Immature natural killer cell (primary cell): ENCODE data around the gene BCR. TPM values are rescaled to one million over a fixed set of nuclear protein-coding genes. Genes with fewer than 3 reads are reported as not detected.
A peak's percentile ranks its signal among the peaks of the same experiment; 100 is the strongest.

Experiments used
- DNase-seq, 3 donors: peaks; one replicate each; pipeline ENCODE4 v3.0.0; 2022; ENCODE audit warnings: mixed read lengths in 1 of 3
- H3K27ac Mint-ChIP-seq, 6 donors: one replicate each; pipeline ENCODE4 v1.8.0; 2020; ENCODE audit warnings: mixed read lengths in 6 of 6, mild to moderate bottlenecking in 5 of 6, inconsistent platforms in 4 of 6, moderate library complexity in 3 of 6
- H3K27me3 Mint-ChIP-seq, 3 donors: one replicate each; pipeline ENCODE4 v1.8.0; 2020 to 2021; ENCODE audit warnings: low read depth in 3 of 3, mild to moderate bottlenecking in 3 of 3, mixed read lengths in 3 of 3, moderate library complexity in 3 of 3, inconsistent platforms in 1 of 3
- H3K36me3 Mint-ChIP-seq, 3 donors: one replicate each; pipeline ENCODE4 v1.8.0; 2020; ENCODE audit warnings: mixed read lengths in 3 of 3, inconsistent platforms in 2 of 3, mild to moderate bottlenecking in 2 of 3
- H3K4me1 Mint-ChIP-seq, 2 donors: one replicate each; pipeline ENCODE4 v1.8.0; 2020; ENCODE audit warnings: inconsistent platforms in 2 of 2, mild to moderate bottlenecking in 2 of 2, mixed read lengths in 2 of 2, moderate library complexity in 1 of 2
- H3K4me3 Mint-ChIP-seq, 5 donors: one replicate each; pipeline ENCODE4 v1.8.0; 2020; ENCODE audit warnings: mild to moderate bottlenecking in 5 of 5, mixed read lengths in 5 of 5, inconsistent platforms in 3 of 5, moderate library complexity in 3 of 5
- H3K9me3 Mint-ChIP-seq, 6 donors: one replicate each; pipeline ENCODE4 v1.8.0; 2020; ENCODE audit warnings: mild to moderate bottlenecking in 6 of 6, mixed read lengths in 6 of 6, inconsistent platforms in 4 of 6, moderate library complexity in 3 of 6
- polyA plus RNA-seq, 3 donors: library from polyadenylated mRNA; unstranded; fragments of 300-500 nt; fragmentation: Illumina TruSeq; gene quantifications; one replicate each; pipeline ENCODE4 v1.2.3, GENCODE V29; 2021

Gene BCR
- polyA plus RNA-seq, 3 donors from 2014 or later: 4.1 to 12.5 (median 5.6) TPM

- no peak for DNase-seq
- peaks cover 9 to 12% (median 9%) of the 10 kb centered on the region in 3 donors for H3K27me3 Mint-ChIP-seq
- H3K4me3 Mint-ChIP-seq: no peak overlapping the region
- H3K27ac Mint-ChIP-seq: peak overlapping the region in 2 of 6 donors; percentile 4 to 69
- peaks cover 0 to 15% (median 3%) of the 10 kb centered on the region in 3 donors for H3K36me3 Mint-ChIP-seq
- no peaks in the 10 kb centered on the region for H3K9me3 Mint-ChIP-seq
- H3K4me1 Mint-ChIP-seq: peaks cover 35 to 36% of the 10 kb centered on the region in 2 donors
These were observed 78.5 kb downstream of the BCR start for GRCh38 chr22:23258826-23259170.

- H3K27ac Mint-ChIP-seq: peak overlapping the region in 4 of 6 donors; percentile 35 to 83 (median 60)
- peaks cover 0 to 16% (median 0%) of the 10 kb centered on the region in 3 donors for H3K36me3 Mint-ChIP-seq
- no peaks in the 10 kb centered on the region for H3K9me3 Mint-ChIP-seq
- peaks cover 35 to 42% of the 10 kb centered on the region in 2 donors for H3K4me1 Mint-ChIP-seq
- no peak for DNase-seq
- peaks cover 11 to 23% (median 17%) of the 10 kb centered on the region in 3 donors for H3K27me3 Mint-ChIP-seq
- no peak overlapping the region for H3K4me3 Mint-ChIP-seq
These were observed 79.8 kb downstream of the BCR start for GRCh38 chr22:23259916-23260644.

GRCh38 chr22:23260645-23261581, 80.6 kb downstream of the BCR start:
- H3K36me3 Mint-ChIP-seq: peaks cover 0 to 20% (median 4%) of the 10 kb centered on the region in 3 donors
- no peaks in the 10 kb centered on the region for H3K9me3 Mint-ChIP-seq
- peaks cover 42 to 43% of the 10 kb centered on the region in 2 donors for H3K4me1 Mint-ChIP-seq
- no peak for DNase-seq
- peak overlapping the region in 4 of 6 donors; percentile 53 to 80 (median 70) for H3K27ac Mint-ChIP-seq
- H3K27me3 Mint-ChIP-seq: peaks cover 11 to 26% (median 17%) of the 10 kb centered on the region in 3 donors
- no peak overlapping the region for H3K4me3 Mint-ChIP-seq

DNA sequence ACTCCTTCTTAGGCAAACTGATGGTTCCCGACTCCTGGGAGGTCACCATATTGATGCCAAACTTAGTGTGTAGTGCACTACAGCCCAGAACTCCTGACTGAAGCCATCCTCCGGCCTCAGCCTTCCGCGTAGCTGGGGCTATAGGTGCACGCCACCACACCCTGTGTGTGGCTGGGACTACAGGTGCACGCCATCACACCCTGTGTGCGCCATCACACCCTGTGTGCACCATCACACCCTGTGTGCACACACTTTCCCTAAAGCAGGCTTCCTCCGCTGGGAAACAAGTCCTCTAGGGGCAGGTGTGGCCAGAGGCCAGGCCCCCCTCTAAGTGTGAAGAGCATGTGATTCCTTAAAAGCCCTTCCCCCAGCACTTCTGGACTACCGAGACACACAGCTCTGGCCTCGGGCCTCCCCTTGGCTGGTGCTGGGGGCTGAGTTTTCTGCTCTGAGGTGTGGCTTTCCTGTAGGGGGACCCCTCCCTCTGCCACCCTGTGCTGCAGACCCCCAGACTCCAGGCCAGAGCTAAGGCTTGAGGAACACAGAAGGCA, 81.7 kb downstream of the BCR start:
- Mint-ChIP-seq H3K4me3 (no peak overlapping the region), H3K9me3 (no peaks in the 10 kb centered on the region), H3K4me1 (peaks cover 39 to 45% of the 10 kb centered on the region in 2 donors), H3K36me3 (peaks cover 0 to 21% (median 5%) of the 10 kb centered on the region in 3 donors), H3K27me3 (peaks cover 11 to 27% (median 17%) of the 10 kb centered on the region in 3 donors), H3K27ac (peak overlapping the region in 4 of 6 donors; percentile 45 to 62 (median 48))
- no peak for DNase-seq

DNA sequence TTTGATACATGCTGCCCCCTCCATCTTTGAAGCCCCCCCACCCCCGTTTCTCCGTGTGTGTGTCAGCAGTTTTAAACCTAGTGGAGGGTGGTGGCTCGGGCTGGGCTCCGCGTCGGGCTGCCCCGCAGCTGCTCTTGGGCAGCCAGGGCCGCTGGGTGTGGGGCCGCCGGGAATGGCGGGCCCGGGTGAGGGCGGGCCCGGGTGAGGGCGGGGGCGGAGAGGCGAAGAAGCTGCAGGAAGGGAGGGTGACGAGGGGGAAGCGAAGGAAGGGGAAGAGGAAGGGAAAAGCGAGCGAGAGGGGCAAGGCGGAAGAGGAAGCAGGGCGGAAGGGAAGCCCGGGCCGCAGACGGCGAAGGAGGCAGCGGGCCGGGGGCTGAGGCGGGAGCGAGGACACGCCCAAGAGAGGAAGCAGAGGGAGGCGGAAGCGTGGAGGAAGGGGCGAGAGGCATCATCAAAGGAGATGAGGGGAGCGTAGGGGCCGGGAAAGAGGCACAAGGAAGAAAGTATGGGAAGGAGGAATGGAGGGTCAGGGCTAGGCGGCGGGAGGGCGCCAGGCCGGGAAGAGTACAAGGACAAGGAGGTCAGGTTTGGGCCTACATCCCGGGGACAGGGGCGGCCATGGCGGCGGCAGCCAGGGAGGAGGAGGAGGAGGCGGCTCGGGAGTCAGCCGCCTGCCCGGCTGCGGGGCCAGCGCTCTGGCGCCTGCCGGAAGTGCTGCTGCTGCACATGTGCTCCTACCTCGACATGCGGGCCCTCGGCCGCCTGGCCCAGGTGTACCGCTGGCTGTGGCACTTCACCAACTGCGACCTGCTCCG, 82.4 kb downstream of the BCR start:
- Mint-ChIP-seq H3K27me3 (peaks cover 11 to 29% (median 17%) of the 10 kb centered on the region in 3 donors), H3K9me3 (no peaks in the 10 kb centered on the region), H3K36me3 (peaks cover 0 to 21% (median 5%) of the 10 kb centered on the region in 3 donors), H3K4me3 (peak overlapping the region in 1 of 5 donors; percentile 29), H3K4me1 (peaks cover 37 to 45% of the 10 kb centered on the region in 2 donors), H3K27ac (peak overlapping the region; percentile 97 to 99 (median 97))
- DNase-seq: no peak

DNA sequence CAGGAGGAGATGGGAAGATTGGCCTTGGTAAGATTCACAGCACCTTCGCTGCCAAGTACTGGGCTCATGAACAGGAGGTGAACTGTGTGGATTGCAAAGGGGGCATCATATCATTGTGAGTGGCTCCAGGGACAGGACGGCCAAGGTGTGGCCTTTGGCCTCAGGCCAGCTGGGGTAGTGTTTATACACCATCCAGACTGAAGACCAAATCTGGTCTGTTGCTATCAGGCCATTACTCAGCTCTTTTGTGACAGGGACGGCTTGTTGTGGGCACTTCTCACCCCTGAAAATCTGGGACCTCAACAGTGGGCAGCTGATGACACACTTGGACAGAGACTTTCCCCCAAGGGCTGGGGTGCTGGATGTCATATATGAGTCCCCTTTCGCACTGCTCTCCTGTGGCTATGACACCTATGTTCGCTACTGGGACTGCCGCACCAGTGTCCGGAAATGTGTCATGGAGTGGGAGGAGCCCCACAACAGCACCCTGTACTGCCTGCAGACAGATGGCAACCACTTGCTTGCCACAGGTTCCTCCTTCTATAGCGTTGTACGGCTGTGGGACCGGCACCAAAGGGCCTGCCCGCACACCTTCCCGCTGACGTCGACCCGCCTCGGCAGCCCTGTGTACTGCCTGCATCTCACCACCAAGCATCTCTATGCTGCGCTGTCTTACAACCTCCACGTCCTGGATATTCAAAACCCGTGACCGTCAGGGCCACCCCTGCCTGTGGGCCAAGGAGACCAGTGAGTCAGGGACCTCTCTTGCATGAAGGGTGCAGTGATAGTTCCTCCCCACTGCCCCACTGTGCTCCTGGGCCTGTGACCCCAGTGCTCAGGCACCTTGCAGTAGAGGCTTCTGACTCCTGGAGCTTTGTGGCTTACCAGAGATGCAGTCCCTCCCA, 83.6 kb downstream of the BCR start:
- Mint-ChIP-seq H3K27ac (peak overlapping the region; percentile 97 to 99 (median 97)), H3K4me1 (peaks cover 40 to 52% of the 10 kb centered on the region in 2 donors), H3K27me3 (peaks cover 16 to 36% (median 20%) of the 10 kb centered on the region in 3 donors), H3K4me3 (peak overlapping the region; percentile 42 to 74 (median 64)), H3K36me3 (peaks cover 3 to 25% (median 5%) of the 10 kb centered on the region in 3 donors), H3K9me3 (no peaks in the 10 kb centered on the region)
- DNase-seq: peak; percentile 92 to 95 (median 94)

GRCh38 chr22:23264610-23265367, 84.5 kb downstream of the BCR start:
- Mint-ChIP-seq H3K27ac (peak overlapping the region; percentile 97 to 99 (median 97)), H3K27me3 (peaks cover 16 to 39% (median 23%) of the 10 kb centered on the region in 3 donors), H3K4me3 (peak overlapping the region; percentile 58 to 74 (median 61))

GRCh38 chr22:23265368-23265700, 85.0 kb downstream of the BCR start:
- Mint-ChIP-seq H3K4me3 (peak overlapping the region in 2 of 5 donors; percentile 15 to 61), H3K4me1 (peaks cover 44 to 62% of the 10 kb centered on the region in 2 donors), H3K9me3 (no peaks in the 10 kb centered on the region), H3K27me3 (peaks cover 16 to 37% (median 23%) of the 10 kb centered on the region in 3 donors), H3K27ac (peak overlapping the region; percentile 97 to 99 (median 97)), H3K36me3 (peaks cover 4 to 31% (median 5%) of the 10 kb centered on the region in 3 donors)
- DNase-seq: no peak

More at GRCh38 chr22:23264610-23265367, 84.5 kb downstream of the BCR start:
- Mint-ChIP-seq H3K4me1 (peaks cover 44 to 61% of the 10 kb centered on the region in 2 donors), H3K36me3 (peaks cover 4 to 28% (median 5%) of the 10 kb centered on the region in 3 donors), H3K9me3 (no peaks in the 10 kb centered on the region)
- DNase-seq: no peak

DNA sequence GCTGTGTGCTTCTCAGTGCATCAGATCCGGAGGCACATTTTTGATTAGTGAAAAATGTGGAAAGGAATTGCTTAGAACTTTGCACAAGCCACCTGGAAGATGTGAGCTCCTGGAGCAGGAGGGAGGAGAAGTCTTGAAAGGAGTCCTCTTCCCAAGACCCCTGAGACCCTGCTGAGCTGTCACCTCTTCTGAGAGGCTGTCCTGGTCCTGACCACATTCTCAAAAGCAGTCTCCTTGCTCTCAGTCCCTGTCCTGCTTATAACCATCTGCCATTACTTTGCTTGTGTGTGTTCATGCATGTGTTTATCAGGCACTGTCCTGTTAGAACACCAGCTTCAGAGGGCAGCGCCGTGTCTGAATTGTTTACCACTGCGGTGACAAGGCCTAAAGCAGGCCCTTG, 86.5 kb downstream of the BCR start:
- no peaks in the 10 kb centered on the region for H3K9me3 Mint-ChIP-seq
- no peak overlapping the region for H3K4me3 Mint-ChIP-seq
- peaks cover 19 to 42% (median 23%) of the 10 kb centered on the region in 3 donors for H3K27me3 Mint-ChIP-seq
- H3K4me1 Mint-ChIP-seq: peaks cover 44 to 62% of the 10 kb centered on the region in 2 donors
- peaks cover 4 to 31% (median 5%) of the 10 kb centered on the region in 3 donors for H3K36me3 Mint-ChIP-seq
- H3K27ac Mint-ChIP-seq: peak overlapping the region; percentile 50 to 97 (median 79)
- DNase-seq: no peak

GRCh38 chr22:23267226-23268043, 87.1 kb downstream of the BCR start:
- Mint-ChIP-seq H3K9me3 (no peaks in the 10 kb centered on the region), H3K4me3 (no peak overlapping the region), H3K27ac (peak overlapping the region; percentile 28 to 86 (median 76)), H3K4me1 (peaks cover 44 to 62% of the 10 kb centered on the region in 2 donors), H3K36me3 (peaks cover 4 to 33% (median 5%) of the 10 kb centered on the region in 3 donors), H3K27me3 (peaks cover 19 to 42% (median 23%) of the 10 kb centered on the region in 3 donors)
- no peak for DNase-seq
